GM18867 (cell line): Measurements from ENCODE around the gene DDIAS.
"Not testable (repeated sequence)": the region's sequence is repeated elsewhere in the genome, so short reads cannot be mapped to it uniquely, and the experiment has no call there.

Source experiments
- ATAC-seq: cut with Tn5 transposase; IDR thresholded peaks from one replicate; pipeline ENCODE4 v1.9.1; 2021; ENCODE audit warnings: mild to moderate bottlenecking, moderate library complexity; ENCODE audit not compliant: unreplicated experiment

Gene DDIAS

GRCh38 chr11:82889133-82890001 is 12.2 kb upstream of the DDIAS start:
- no peak for ATAC-seq

DNA sequence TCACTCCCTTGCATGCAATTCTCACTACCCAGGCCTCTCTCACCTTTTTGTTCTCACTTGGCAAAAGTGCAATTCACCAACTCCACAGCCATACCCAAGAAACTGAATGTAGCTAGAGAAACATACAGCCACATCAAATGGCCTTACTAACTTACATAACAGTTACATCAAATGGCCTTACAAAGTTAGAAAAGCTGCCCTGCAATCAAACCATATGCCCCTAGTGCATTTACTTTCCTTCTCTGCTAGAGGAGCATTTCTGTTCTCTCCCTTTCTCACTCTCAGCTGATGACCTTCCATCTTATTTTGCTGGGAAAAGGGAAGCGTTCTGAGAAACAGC is 11.6 kb upstream of the DDIAS start:
- no peak for ATAC-seq

- no peak for ATAC-seq
Measured at GRCh38 chr11:82890936-82891335, 10.6 kb upstream of the DDIAS start.

DNA sequence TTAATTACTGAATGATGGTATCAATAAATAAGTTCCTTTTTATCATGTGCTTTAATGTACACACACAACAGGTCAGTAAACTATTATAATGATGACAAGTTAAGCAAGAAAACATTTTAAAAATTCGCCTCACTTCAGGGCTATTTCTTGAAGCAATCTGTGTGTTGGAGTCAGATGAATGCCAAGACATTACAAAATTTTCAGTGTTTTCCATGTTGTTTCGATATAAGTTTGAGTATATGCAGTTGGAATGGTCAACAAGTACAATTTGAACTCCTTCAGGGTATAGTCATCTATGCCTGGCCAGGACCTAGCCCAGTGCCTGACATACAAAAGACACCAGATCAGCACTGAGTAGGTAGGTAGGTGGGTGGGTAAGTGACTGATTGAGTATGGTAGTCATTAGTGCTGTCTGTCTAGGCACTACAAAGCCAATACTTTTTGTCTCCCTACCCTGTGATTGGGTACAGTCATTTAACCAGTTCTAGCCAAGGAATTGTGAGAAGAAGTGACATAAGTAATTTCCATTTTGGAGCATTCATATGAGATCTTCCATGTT is 8.8 kb upstream of the DDIAS start:
- no peak for ATAC-seq

- peak; percentile 35 for ATAC-seq
Measured at GRCh38 chr11:82895437-82896091, 6.0 kb upstream of the DDIAS start.

- ATAC-seq, result no peak
Measured at GRCh38 chr11:82896183-82896582, 5.4 kb upstream of the DDIAS start.

DNA sequence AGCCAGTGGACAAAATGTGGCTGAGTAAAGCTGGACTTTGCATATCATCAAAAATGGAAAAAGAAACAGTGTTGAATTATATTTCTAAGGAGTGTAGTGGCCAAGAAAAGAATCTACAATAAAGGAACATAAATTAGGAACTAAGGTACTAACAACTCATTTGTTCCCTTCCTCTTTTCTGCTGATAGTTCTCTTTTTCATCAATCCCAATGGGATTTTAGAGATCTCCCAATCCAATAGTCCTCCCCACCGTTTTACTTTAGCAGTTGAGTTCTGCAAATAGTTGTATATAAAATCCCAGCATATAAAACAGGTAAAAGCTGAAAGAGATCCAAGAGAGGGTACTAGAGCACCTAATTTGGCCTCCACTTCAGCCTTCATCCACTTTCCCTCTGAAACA is 3.3 kb upstream of the DDIAS start:
- no peak for ATAC-seq

DNA sequence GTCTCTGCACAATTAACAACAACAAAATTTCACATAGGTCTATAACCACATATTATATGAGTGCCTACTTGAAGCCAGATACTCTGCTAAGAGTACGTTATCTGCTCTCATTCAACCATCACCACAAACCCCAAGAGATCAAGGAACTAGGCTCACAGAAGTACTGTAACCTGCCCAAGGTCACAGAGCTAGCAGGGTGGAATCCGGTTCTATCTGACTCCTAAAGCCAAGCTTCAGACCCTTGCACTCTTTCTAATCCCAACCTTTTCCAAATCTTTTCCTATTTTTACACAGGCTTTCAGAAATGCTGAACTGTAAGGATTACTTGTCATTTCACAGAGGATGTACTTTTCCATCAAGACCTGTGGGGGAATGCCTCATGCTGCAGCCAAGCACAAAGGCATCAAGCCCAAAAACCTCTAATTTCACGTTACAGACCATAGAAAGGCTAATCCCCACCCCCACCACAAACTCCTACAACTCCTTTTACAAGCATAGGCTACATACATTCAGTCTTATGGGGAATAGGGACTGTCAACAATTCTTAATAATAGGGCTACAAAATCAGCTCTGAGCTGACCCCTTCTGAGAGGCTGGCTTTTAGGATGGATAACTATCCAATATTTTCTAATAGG is 2.2 kb upstream of the DDIAS start:
- no peak for ATAC-seq

- ATAC-seq, result peak; percentile 4
Measured at GRCh38 chr11:82899957-82900276, 1.6 kb upstream of the DDIAS start.

GRCh38 chr11:82900277-82901164 is 1.0 kb upstream of the DDIAS start, which contains the start of gene PRCP:
TSS of gene PRCP (minus strand) at chr11:82900430. CDS start at chr11:82900402, 28 bp downstream.
- peak; percentile 81 for ATAC-seq

DNA sequence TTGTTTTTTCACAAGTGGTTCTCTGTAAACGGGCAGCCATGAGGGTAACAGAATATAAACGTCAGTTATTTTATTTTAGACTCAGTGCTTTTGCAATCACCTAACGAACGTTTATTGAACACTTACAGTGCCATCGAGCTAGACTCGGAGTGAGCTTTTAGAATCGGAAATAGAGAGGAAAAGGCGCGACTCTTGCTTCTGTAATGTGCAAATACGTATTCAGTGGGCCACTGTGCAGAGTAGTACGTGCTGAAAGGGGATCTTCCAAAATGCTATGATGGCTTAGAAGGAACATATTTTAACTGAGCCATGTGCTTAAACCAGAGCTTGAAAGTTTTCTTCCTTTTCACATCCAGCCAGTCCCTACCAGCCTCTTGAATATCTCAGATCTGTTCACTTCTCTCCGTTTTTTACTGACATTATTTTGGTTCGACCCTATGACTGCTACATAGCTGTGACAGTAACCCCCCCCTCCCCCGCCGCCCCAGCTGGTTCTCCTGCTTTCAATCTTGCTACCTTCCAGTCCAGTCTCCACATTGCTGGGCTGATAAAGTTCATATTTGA is 468 bp downstream of the DDIAS start:
- no peak for ATAC-seq

- ATAC-seq, result no peak
Measured at GRCh38 chr11:82902880-82903279, 1.3 kb downstream of the DDIAS start.

DNA sequence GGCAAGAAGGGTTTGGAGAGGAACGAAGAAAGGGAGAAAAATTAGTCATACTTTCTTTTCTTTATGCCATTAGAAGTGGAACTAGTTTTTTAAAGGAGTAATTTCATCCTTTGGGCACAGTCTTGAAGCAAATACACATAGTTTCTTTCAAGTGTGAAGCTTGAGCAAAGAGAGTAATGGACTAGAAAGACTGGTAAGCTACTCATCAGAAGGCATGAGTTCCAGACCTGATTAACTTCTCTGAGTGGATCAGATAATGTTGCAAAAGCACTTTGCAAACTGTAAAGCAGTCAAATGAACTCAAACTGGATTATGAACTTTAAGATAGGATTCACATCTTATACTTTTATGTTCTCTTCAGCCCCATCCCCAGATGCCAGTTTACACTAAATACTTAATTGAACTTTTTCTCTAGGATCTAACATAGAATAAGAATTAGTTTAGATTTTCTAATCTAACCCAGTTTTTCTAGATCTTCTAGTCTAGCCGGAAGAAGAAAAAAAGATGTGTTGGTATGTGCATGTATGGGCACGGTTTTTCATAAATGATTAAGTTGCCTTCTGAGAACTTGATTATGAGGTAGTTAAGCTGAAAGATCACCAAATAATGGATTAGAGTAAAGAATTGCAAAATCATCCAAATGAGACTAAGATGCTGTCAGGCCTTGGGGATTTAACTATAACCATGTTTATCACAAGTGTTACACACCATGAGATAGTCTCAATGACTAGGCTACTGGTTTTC is 2.5 kb downstream of the DDIAS start:
- no peak for ATAC-seq

GRCh38 chr11:82906236-82906635 is 4.7 kb downstream of the DDIAS start:
- no peak for ATAC-seq

- ATAC-seq, result no peak
Measured at GRCh38 chr11:82906931-82907330, 5.4 kb downstream of the DDIAS start.

DNA sequence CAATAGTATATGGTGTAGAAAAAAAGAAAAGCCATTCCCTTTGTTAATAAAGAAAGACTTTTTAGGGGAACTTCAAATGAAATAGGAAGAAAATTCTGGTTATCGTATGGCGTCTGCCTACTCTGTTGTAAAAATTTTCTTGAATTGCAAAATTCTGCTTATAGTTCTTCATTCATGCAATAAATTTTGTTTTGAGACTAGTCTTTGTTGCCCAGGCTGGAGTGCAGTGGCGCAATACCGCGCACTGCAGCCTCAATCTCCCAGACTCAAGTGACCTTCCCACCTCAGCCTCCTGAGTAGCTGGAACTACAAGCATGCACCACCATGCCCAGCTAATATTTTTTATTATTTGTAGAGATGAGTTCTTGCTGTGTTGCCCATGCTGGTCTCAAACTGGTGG is 5.8 kb downstream of the DDIAS start:
- ATAC-seq, result no peak

GRCh38 chr11:82908311-82908710 is 6.8 kb downstream of the DDIAS start:
- ATAC-seq, result no peak

GRCh38 chr11:82909015-82909640 is 7.6 kb downstream of the DDIAS start:
- no peak for ATAC-seq

DNA sequence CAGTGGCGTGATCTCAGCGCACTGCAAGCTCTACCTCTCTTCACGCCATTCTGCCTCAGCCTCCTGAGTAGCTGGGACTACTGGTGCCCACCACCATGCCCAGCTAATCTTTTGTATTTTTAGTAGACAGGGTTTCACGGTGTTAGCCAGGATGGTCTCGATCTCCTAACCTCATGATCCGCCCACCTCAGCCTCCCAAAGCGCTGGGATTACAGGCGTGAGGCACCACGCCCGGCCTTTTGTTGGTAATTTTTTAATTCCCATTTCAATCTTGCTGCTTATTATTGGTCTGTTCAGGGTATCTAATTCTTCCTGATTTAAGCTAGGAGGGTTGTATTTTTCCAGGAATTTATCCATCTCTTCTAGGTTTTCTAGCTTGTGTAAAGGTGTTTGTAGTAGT is 18.2 kb downstream of the DDIAS start:
- ATAC-seq, result not testable (repeated sequence)
